HG03135 (cell line): ENCODE data around the gene KCNQ2.

Experiments
- ATAC-seq: cut with Tn5 transposase; IDR thresholded peaks from one replicate; pipeline ENCODE4 v1.9.1; 2021; ENCODE audit warnings: mild to moderate bottlenecking, moderate library complexity; ENCODE audit not compliant: unreplicated experiment

Gene KCNQ2

GRCh38 chr20:63420359-63421093, 51.9 kb downstream of the KCNQ2 start:
- no peak for ATAC-seq

- ATAC-seq = no peak
Measured at GRCh38 chr20:63419299-63419698, 53.2 kb downstream of the KCNQ2 start.

- ATAC-seq = no peak
Measured at GRCh38 chr20:63418617-63419016, 53.8 kb downstream of the KCNQ2 start.

- ATAC-seq = no peak
Measured at GRCh38 chr20:63417738-63418120, 54.7 kb downstream of the KCNQ2 start.

- no peak for ATAC-seq
Measured at GRCh38 chr20:63417097-63417737, 55.2 kb downstream of the KCNQ2 start.

GRCh38 chr20:63416631-63417030, 55.8 kb downstream of the KCNQ2 start:
- no peak for ATAC-seq

- no peak for ATAC-seq
Measured at GRCh38 chr20:63415647-63416391, 56.6 kb downstream of the KCNQ2 start.

GRCh38 chr20:63414720-63415430, 57.6 kb downstream of the KCNQ2 start:
- no peak for ATAC-seq

GRCh38 chr20:63413963-63414684, 58.3 kb downstream of the KCNQ2 start:
- ATAC-seq = no peak

- ATAC-seq = no peak
Measured at GRCh38 chr20:63413323-63413722, 59.1 kb downstream of the KCNQ2 start.

- no peak for ATAC-seq
Measured at GRCh38 chr20:63412889-63413288, 59.6 kb downstream of the KCNQ2 start.

- ATAC-seq = no peak
Measured at GRCh38 chr20:63411898-63412631, 60.4 kb downstream of the KCNQ2 start.

- ATAC-seq = no peak
Measured at GRCh38 chr20:63411151-63411897, 61.1 kb downstream of the KCNQ2 start.

GRCh38 chr20:63409834-63410435, 62.5 kb downstream of the KCNQ2 start:
- ATAC-seq = no peak

GRCh38 chr20:63409066-63409833, 63.2 kb downstream of the KCNQ2 start:
- ATAC-seq = no peak

- no peak for ATAC-seq
Measured at GRCh38 chr20:63408684-63409046, 63.8 kb downstream of the KCNQ2 start.

GRCh38 chr20:63407928-63408683, 64.3 kb downstream of the KCNQ2 start:
- ATAC-seq = no peak
